Stomach (tissue), 4 donors: ENCODE measurements around the gene UCHL5.

Source experiments
- CTCF ChIP-seq, 7 experiments: fragments of 450-650 bp in 4 of 7; fragments of 200-600 bp in 3 of 7; sonication (generic) in 3 of 7; IDR thresholded peaks; one replicate each; pipeline ENCODE4 v1.5.1; 2016 to 2019; ENCODE audit warnings: antibody characterized with exemption in 7 of 7, control low read depth in 2 of 7, mild to moderate bottlenecking in 1 of 7
- POLR2A ChIP-seq, 4 donors: fragments of 450-650 bp; IDR thresholded peaks; one replicate each; pipeline ENCODE4 v1.6.1; 2016; ENCODE audit warnings: antibody characterized with exemption in 4 of 4, control low read depth in 2 of 4, mild to moderate bottlenecking in 1 of 4, moderate library complexity in 1 of 4
- POLR2AphosphoS5 ChIP-seq, 3 donors: sonication (generic); formaldehyde crosslinking; IDR thresholded peaks; one replicate each; pipeline ENCODE4 v1.6.1; 2016; ENCODE audit warnings: antibody characterized with exemption in 3 of 3

GRCh38 chr1:192969091-192969490 lies 90.1 kb downstream of the UCHL5 start:
- TF ChIP-seq CTCF (IDR thresholded peaks at IDR 0.05) (no peak), POLR2AphosphoS5 (IDR thresholded peaks at IDR 0.05) (no peak), POLR2A (IDR thresholded peaks at IDR 0.05) (no peak)
